H9 (cell line): ENCODE data around the gene SLCO3A1. TPM values are rescaled to one million over a fixed set of nuclear protein-coding genes. Genes with fewer than 3 reads are reported as not detected.

ENCODE experiments used
- DNase-seq: peaks from one replicate; pipeline ENCODE4 v3.0.0-alpha.2; 2017
- H2AFZ ChIP-seq: one replicate; pipeline ENCODE4 v1.6.1; 2013; ENCODE audit warnings: mild to moderate bottlenecking, low read length, control low read depth, moderate library complexity
- H2AK5ac ChIP-seq: 2 replicates; pipeline ENCODE4 v1.6.1; 2013; ENCODE audit warnings: low read length, control low read depth, mixed read lengths; ENCODE audit not compliant: insufficient read length
- H2BK120ac ChIP-seq: one replicate; pipeline ENCODE4 v1.6.1; 2013; ENCODE audit warnings: low read depth, mild to moderate bottlenecking, low read length, control low read depth, inconsistent platforms; ENCODE audit not compliant: poor library complexity, severe bottlenecking
- H2BK12ac ChIP-seq: 2 replicates; pipeline ENCODE4 v1.6.1; 2013; ENCODE audit warnings: low read length, control low read depth, mixed read lengths, low read depth; ENCODE audit not compliant: insufficient read length
- H2BK15ac ChIP-seq: 2 replicates; pipeline ENCODE4 v1.6.1; 2013; ENCODE audit warnings: low read depth, low read length, control low read depth
- H2BK20ac ChIP-seq: one replicate; pipeline ENCODE4 v1.6.1; 2013; ENCODE audit warnings: low read depth, mild to moderate bottlenecking, low read length, control low read depth, inconsistent platforms; ENCODE audit not compliant: poor library complexity, severe bottlenecking
- H2BK5ac ChIP-seq: 2 replicates; pipeline ENCODE4 v1.6.1; 2013; ENCODE audit warnings: low read length, control low read depth, mixed read lengths; ENCODE audit not compliant: insufficient read length
- H3K14ac ChIP-seq: 2 replicates; pipeline ENCODE4 v1.6.1; 2013; ENCODE audit warnings: low read length, control low read depth; ENCODE audit not compliant: insufficient read depth
- H3K18ac ChIP-seq: 2 replicates; pipeline ENCODE4 v1.6.1; 2013; ENCODE audit warnings: low read depth, mild to moderate bottlenecking, mixed read lengths, low read length, control low read depth; ENCODE audit not compliant: insufficient read length
- H3K23ac ChIP-seq: 2 replicates; pipeline ENCODE4 v1.6.1; 2013; ENCODE audit warnings: low read length, control low read depth, mixed read lengths, low read depth; ENCODE audit not compliant: insufficient read length
- H3K23me2 ChIP-seq: 2 replicates; pipeline ENCODE4 v1.6.1; 2013; ENCODE audit warnings: low read depth, mild to moderate bottlenecking, mixed read lengths, low read length, control low read depth; ENCODE audit not compliant: insufficient read length, poor library complexity, severe bottlenecking
- H3K27ac ChIP-seq: 2 replicates; pipeline ENCODE4 v1.5.1; 2013; ENCODE audit warnings: low read length, control low read depth, mixed read lengths, low read depth; ENCODE audit not compliant: insufficient read length
- H3K27me3 ChIP-seq: 2 replicates; pipeline ENCODE4 v1.6.1; 2013; ENCODE audit warnings: low read length, control low read depth, inconsistent platforms; ENCODE audit not compliant: insufficient read depth
- H3K4ac ChIP-seq: 2 replicates; pipeline ENCODE4 v1.6.1; 2013; ENCODE audit warnings: low read depth, mild to moderate bottlenecking, control low read depth, inconsistent platforms, low read length, moderate library complexity
- H3K4me1 ChIP-seq: 2 replicates; pipeline ENCODE4 v1.6.1; 2013; ENCODE audit warnings: low read length, control low read depth, inconsistent platforms; ENCODE audit not compliant: insufficient read depth
- H3K4me2 ChIP-seq: 2 replicates; pipeline ENCODE4 v1.6.1; 2013; ENCODE audit warnings: low read length, control low read depth, mixed read lengths; ENCODE audit not compliant: insufficient read length, insufficient read depth
- H3K56ac ChIP-seq: 2 replicates; pipeline ENCODE4 v1.6.1; 2013; ENCODE audit warnings: low read depth, mild to moderate bottlenecking, mixed read lengths, low read length, control low read depth; ENCODE audit not compliant: insufficient read length
- H3K79me1 ChIP-seq: 2 replicates; pipeline ENCODE4 v1.6.1; 2013; ENCODE audit warnings: low read depth, mild to moderate bottlenecking, moderate library complexity, low read length, control low read depth, inconsistent platforms; ENCODE audit not compliant: insufficient read depth, poor library complexity, severe bottlenecking
- H3K79me2 ChIP-seq: 2 replicates; pipeline ENCODE4 v1.6.1; 2013; ENCODE audit warnings: low read length, control low read depth, inconsistent platforms; ENCODE audit not compliant: insufficient read depth
- H3K9ac ChIP-seq: 2 replicates; pipeline ENCODE4 v1.6.1; 2013; ENCODE audit warnings: low read length, control low read depth, mixed read lengths; ENCODE audit not compliant: insufficient read length; ENCODE audit errors: extremely low read depth
- H3K9me3 ChIP-seq: one replicate; pipeline ENCODE4 v1.6.1; 2013; ENCODE audit warnings: low read depth, low read length, inconsistent platforms; ENCODE audit not compliant: control insufficient read depth
- H3T11ph ChIP-seq: one replicate; pipeline ENCODE4 v1.6.1; 2013; ENCODE audit warnings: mild to moderate bottlenecking, low read length, control low read depth, inconsistent platforms
- H4K20me1 ChIP-seq: one replicate; pipeline ENCODE4 v1.6.1; 2013; ENCODE audit not compliant: control insufficient read depth, insufficient read length, insufficient read depth
- H4K5ac ChIP-seq: 2 replicates; pipeline ENCODE4 v1.6.1; 2013; ENCODE audit warnings: low read depth, mild to moderate bottlenecking, mixed read lengths, low read length, control low read depth; ENCODE audit not compliant: insufficient read length
- H4K8ac ChIP-seq: replicated peaks from 2 replicates; pipeline ENCODE4 v1.6.1; 2013; ENCODE audit warnings: low read length, control low read depth, mixed read lengths, low read depth; ENCODE audit not compliant: insufficient read length
- H4K91ac ChIP-seq: 2 replicates; pipeline ENCODE4 v1.6.1; 2013; ENCODE audit warnings: low read depth, mild to moderate bottlenecking, moderate library complexity, mixed read lengths, low read length, control low read depth; ENCODE audit not compliant: insufficient read length
- H3K27ac Mint-ChIP-seq, 3 experiments: 2 replicates in 2 of 3; 3 replicates in 1 of 3; pipeline ENCODE4 v1.8.0; 2020 to 2021; ENCODE audit warnings: mixed read lengths in 3 of 3, mild to moderate bottlenecking in 1 of 3, moderate library complexity in 1 of 3
- H3K27me3 Mint-ChIP-seq: 2 replicates; pipeline ENCODE4 v1.8.0; 2021; ENCODE audit warnings: low read depth, mild to moderate bottlenecking, moderate library complexity, mixed read lengths
- H3K36me3 Mint-ChIP-seq, 3 experiments: 2 replicates in 2 of 3; 3 replicates in 1 of 3; pipeline ENCODE4 v1.8.0; 2020 to 2021; ENCODE audit warnings: low read depth in 3 of 3, mixed read lengths in 3 of 3; ENCODE audit not compliant: insufficient read depth in 1 of 3
- H3K4me1 Mint-ChIP-seq, 2 experiments: 2 replicates each; pipeline ENCODE4 v1.8.0; 2020; ENCODE audit warnings: mixed read lengths in 2 of 2
- H3K4me3 Mint-ChIP-seq, 2 experiments: 2 replicates in 1 of 2; 3 replicates in 1 of 2; pipeline ENCODE4 v1.8.0; 2020 to 2021; ENCODE audit warnings: mild to moderate bottlenecking in 2 of 2, mixed read lengths in 2 of 2, moderate library complexity in 1 of 2
- H3K9me3 Mint-ChIP-seq, 2 experiments: 2 replicates in 1 of 2; 3 replicates in 1 of 2; pipeline ENCODE4 v1.8.0; 2020; ENCODE audit warnings: mild to moderate bottlenecking in 2 of 2, mixed read lengths in 2 of 2, moderate library complexity in 1 of 2
- WGBS: extraction: QIAGEN DNeasy Blood & Tissue Kit; methylation state at CpG from one replicate; pipeline ENCODE4 v1.1.7; 2013; ENCODE audit warnings: missing lambda C conversion rate, low lambda C conversion rate, mixed read lengths; ENCODE audit not compliant: insufficient read length; ENCODE audit errors: extremely low coverage; 5-methylcytosine and 5-hydroxymethylcytosine counted together
- total RNA-seq: library from RNA; stranded (reverse); gene quantifications from 2 replicates; pipeline ENCODE4 v1.2.1, GENCODE V29; 2021
- TF ChIP-seq, protein P1 (sequence below): fragments of 200-600 bp; sonication (generic); conservative IDR thresholded peaks from 3 replicates; pipeline ENCODE4 v1.8.0; 2021; ENCODE audit warnings: antibody characterized with exemption, mild to moderate bottlenecking

Gene SLCO3A1
- total RNA-seq, 1 experiment from 2014 or later, result 9.4 TPM

DNA sequence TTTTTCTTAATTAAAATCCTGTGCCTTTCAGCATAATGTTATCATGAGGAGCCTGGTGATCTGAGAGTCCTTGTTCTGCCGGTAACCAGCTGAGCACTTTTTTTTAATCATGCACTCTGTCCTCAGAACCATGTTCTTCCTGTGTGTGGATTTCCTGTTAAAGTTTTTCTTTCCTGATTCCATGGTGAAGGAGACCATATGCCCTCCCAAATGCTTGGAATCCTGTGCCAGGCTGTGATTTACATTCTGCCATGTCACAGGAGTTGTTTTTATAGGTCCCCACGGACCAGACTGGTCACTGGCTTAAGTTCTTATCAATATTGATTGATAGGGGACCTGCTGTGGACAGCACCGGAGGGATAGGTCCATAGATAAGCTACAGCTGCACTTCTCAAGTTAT, 257.8 kb downstream of the SLCO3A1 start:
- Mint-ChIP-seq H3K4me3 (no peak overlapping the region), H3K4me1 (peaks cover 31 to 32% of the 10 kb centered on the region in 2 experiments), H3K27me3 (peaks cover 46% of the 10 kb centered on the region), H3K27ac (no peak overlapping the region), H3K9me3 (no peaks in the 10 kb centered on the region; a peak in 1 of 5 replicates), H3K36me3 (0 out of 7 replicates have a peak, but pooled peaks cover 0 to 2% (median 0%) of the 10 kb centered on the region in 3 experiments)
- H3K56ac ChIP-seq, result no peak overlapping the region
- H3K9me3 ChIP-seq, result no peaks in the 10 kb centered on the region
- no peak overlapping the region for H3K23ac ChIP-seq
- H2BK12ac ChIP-seq, result no peak overlapping the region
- H3K18ac ChIP-seq, result no peak overlapping the region
- H2AK5ac ChIP-seq, result no peak overlapping the region
- no peak overlapping the region for H3K4me2 ChIP-seq
- H3K27ac ChIP-seq, result no peak overlapping the region
- H2BK15ac ChIP-seq, result no peak overlapping the region
- H4K8ac ChIP-seq, result no peak overlapping the region
- WGBS, result no CpG with 5 or more reads among the region's 3 CpGs
- no peaks in the 10 kb centered on the region for H4K20me1 ChIP-seq
- no peak overlapping the region for H2BK20ac ChIP-seq
- DNase-seq, result no peak
- peaks cover 4% of the 10 kb centered on the region; the same call in 1 of the 2 replicates for H3K4me1 ChIP-seq
- H3K9ac ChIP-seq, result no peak overlapping the region
- no peak overlapping the region for H2BK120ac ChIP-seq
- TF ChIP-seq, protein P1, sequence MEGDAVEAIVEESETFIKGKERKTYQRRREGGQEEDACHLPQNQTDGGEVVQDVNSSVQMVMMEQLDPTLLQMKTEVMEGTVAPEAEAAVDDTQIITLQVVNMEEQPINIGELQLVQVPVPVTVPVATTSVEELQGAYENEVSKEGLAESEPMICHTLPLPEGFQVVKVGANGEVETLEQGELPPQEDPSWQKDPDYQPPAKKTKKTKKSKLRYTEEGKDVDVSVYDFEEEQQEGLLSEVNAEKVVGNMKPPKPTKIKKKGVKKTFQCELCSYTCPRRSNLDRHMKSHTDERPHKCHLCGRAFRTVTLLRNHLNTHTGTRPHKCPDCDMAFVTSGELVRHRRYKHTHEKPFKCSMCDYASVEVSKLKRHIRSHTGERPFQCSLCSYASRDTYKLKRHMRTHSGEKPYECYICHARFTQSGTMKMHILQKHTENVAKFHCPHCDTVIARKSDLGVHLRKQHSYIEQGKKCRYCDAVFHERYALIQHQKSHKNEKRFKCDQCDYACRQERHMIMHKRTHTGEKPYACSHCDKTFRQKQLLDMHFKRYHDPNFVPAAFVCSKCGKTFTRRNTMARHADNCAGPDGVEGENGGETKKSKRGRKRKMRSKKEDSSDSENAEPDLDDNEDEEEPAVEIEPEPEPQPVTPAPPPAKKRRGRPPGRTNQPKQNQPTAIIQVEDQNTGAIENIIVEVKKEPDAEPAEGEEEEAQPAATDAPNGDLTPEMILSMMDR, result no peak
- H3K14ac ChIP-seq, result no peak overlapping the region
- no peaks in the 10 kb centered on the region for H3K79me2 ChIP-seq
- H3T11ph ChIP-seq, result no peak overlapping the region
- H4K5ac ChIP-seq, result no peak overlapping the region
- no peaks in the 10 kb centered on the region for H3K23me2 ChIP-seq
- H2AFZ ChIP-seq, result no peak overlapping the region
- no peaks in the 10 kb centered on the region for H3K27me3 ChIP-seq
- no peak overlapping the region for H4K91ac ChIP-seq
- no peak overlapping the region for H2BK5ac ChIP-seq
- no peak overlapping the region for H3K4ac ChIP-seq
- H3K79me1 ChIP-seq, result no peaks in the 10 kb centered on the region
